Measurements from ENCODE around the gene LILRB3. TPM values are rescaled to one million over a fixed set of nuclear protein-coding genes. Genes with fewer than 3 reads are reported as not detected.

Gene LILRB3
- total and polyA plus RNA-seq, 4 experiments from 2014 or later: 0.97 to 9.1 (median 7.3) TPM

DNA sequence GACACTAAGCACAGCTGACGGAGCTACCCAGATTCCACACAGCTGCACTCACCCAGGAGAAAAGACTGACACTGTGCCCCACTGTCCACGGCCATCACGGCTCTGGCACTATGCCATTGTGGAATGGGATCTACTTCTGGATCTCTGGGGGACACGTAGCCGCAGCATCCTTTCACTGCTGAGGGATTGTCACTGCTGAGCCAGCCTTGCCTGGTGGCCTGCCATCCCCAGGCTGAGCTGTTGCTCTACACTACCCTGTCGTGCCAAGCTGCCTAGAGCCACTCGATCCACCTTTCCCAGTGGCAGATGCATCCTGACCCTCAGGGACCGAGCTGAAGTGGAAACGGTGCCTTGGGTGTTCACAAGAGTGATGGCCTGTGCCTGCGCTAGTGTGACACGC lies 39.3 kb upstream of the LILRB3 start:
- Histone ChIP-seq H3K9me3 (ENCODE audit: control insufficient read depth in 1 of 2, low read length in 2 of 2) (no peaks in the 10 kb centered on the region), H3K27me3 (ENCODE audit: insufficient read depth, low read length) (no peaks in the 10 kb centered on the region), H3K27ac (ENCODE audit: low read depth, low read length) (no peak overlapping the region), H3K36me3 (ENCODE audit: insufficient read depth, low read length) (no peaks in the 10 kb centered on the region), H3K4me1 (ENCODE audit: insufficient read depth, low read length) (no peaks in the 10 kb centered on the region), H3K4me3 (ENCODE audit: low read length in 2 of 2) (no peak overlapping the region)
- intact Hi-C loops (cut with micrococcal nuclease): loop anchor here (10.0 kb wide), 1 partner anchor 487 kb away; no protein-coding TSS in a partner anchor
- ChIA-PET CTCF (ENCODE audit: partially characterized antibody) (interaction anchor here (0.7 kb wide), 1 partner anchor 93 kb away, joined by 3 read pairs; no protein-coding TSS in a partner anchor), POLR2A (ENCODE audit: partially characterized antibody) (no interaction called here)
- Mint-ChIP-seq H3K9me3 (no peaks in the 10 kb centered on the region), H3K27ac (no peak overlapping the region), H3K27me3 (peaks cover 13 to 15% of the 10 kb centered on the region in 2 donors), H3K4me3 (no peak overlapping the region), H3K4me1 (peaks cover 0 to 2% (median 0%) of the 10 kb centered on the region in 4 donors), H3K36me3 (no peaks in the 10 kb centered on the region)
- no peak for DNase-seq

DNA sequence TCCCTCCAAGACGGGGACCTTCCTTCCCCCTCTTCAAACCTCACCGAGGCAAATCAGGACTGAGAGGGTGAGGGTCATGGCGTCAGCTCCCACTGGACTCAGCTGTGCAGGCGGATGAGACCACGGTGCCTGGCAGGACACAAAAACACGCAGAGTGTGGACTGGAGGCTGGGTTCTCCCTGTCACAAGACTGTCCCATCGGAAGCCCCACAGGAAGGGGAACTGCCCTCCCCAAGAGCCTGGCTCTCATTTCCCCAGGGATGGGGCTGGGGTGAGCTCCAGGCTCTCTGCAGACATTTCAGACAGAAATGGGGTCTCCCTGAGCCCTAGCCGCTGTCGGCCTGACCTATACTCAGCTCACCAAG lies 34.3 kb upstream of the LILRB3 start, which contains the start of gene LILRB5:
Gene LILRB5, minus strand, starts transcription at position 158 of the 365 bp plus-strand sequence. Its CDS starts 80 bp downstream, at position 78.
- no peaks in the 10 kb centered on the region for H3K27me3 ChIP-seq (ENCODE audit: insufficient read depth, low read length)
- CTCF ChIA-PET (ENCODE audit: partially characterized antibody): interaction anchor here (1.0 to 1.7 kb wide), 2 partner anchors 9 to 11 kb away, joined by 5 to 6 read pairs; no protein-coding TSS in a partner anchor
- H3K36me3 ChIP-seq (ENCODE audit: insufficient read depth, low read length): no peaks in the 10 kb centered on the region
- no peaks in the 10 kb centered on the region for H3K4me1 ChIP-seq (ENCODE audit: insufficient read depth, low read length)
- Mint-ChIP-seq H3K36me3 (no peaks in the 10 kb centered on the region), H3K27ac (no peak within 1 kb of the TSS), H3K4me1 (no peaks in the 10 kb centered on the region), H3K9me3 (no peaks in the 10 kb centered on the region), H3K27me3 (peaks cover 7 to 14% of the 10 kb centered on the region in 2 donors), H3K4me3 (no peak within 1 kb of the TSS)
- H3K27ac ChIP-seq (ENCODE audit: low read depth, low read length): no peak within 1 kb of the TSS
- POLR2A ChIA-PET (ENCODE audit: partially characterized antibody): no interaction called here
- intact Hi-C loops (cut with micrococcal nuclease): no loop called here
- DNase-seq: no peak
- no peak within 1 kb of the TSS for H3K4me3 ChIP-seq (ENCODE audit: low read length in 2 of 2)
- H3K9me3 ChIP-seq (ENCODE audit: control insufficient read depth in 1 of 2, low read length in 2 of 2): no peaks in the 10 kb centered on the region

DNA sequence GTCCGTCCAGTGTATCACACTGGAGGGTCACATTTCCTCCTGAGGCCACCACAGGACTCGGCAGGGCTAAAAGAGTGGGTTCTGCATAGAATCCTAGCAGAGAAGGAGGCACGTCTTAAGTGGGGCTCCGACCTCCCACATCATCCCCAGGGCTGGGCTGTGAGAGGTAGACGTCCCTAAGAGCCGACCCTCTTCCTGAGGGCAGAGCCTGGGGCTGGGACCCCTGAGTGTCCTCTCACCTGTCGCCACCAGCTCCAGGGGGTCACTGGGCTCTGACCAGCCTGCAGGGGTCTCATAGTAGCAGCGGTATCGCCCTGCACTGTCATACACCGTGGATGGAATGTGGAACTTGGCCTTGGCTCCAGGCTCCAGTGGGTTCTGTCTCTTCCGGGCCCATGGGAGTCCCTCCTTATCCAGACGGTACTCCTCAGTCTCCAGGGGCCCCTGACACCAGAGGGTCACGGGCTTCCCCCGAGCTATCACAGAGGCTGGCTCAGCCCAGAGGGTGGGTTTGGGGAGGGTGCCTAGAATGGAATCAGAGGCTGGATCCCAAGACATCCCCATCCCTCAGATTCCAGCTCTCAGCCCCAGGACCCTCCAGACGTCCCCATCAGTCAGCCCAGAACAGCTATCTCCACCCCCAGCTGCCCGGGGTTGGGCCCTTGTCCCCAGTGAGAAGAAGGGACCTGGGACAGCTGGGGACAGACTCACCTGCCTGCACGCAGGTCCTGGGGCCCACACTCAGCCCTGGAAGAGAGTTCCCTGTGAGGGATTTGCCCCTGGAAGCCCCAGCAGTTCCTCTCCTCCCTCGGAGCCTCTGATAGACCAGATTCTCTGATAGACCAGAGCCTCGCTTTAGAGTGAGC lies 33.7 kb upstream of the LILRB3 start:
- Histone ChIP-seq H3K27me3 (ENCODE audit: insufficient read depth, low read length) (no peaks in the 10 kb centered on the region), H3K36me3 (ENCODE audit: insufficient read depth, low read length) (no peaks in the 10 kb centered on the region), H3K9me3 (ENCODE audit: control insufficient read depth in 1 of 2, low read length in 2 of 2) (no peaks in the 10 kb centered on the region), H3K4me1 (ENCODE audit: insufficient read depth, low read length) (no peaks in the 10 kb centered on the region), H3K27ac (ENCODE audit: low read depth, low read length) (no peak overlapping the region), H3K4me3 (ENCODE audit: low read length in 2 of 2) (no peak overlapping the region)
- Mint-ChIP-seq H3K4me3 (no peak overlapping the region), H3K36me3 (no peaks in the 10 kb centered on the region), H3K4me1 (no peaks in the 10 kb centered on the region), H3K9me3 (no peaks in the 10 kb centered on the region), H3K27ac (no peak overlapping the region), H3K27me3 (peaks cover 7 to 14% of the 10 kb centered on the region in 2 donors)
- POLR2A ChIA-PET (ENCODE audit: partially characterized antibody): no interaction called here
- intact Hi-C loops (cut with micrococcal nuclease): no loop called here
- CTCF ChIA-PET (ENCODE audit: partially characterized antibody): interaction anchor here (1.0 to 1.7 kb wide), 2 partner anchors 9 to 11 kb away, joined by 5 to 6 read pairs; no protein-coding TSS in a partner anchor
- no peak for DNase-seq

DNA sequence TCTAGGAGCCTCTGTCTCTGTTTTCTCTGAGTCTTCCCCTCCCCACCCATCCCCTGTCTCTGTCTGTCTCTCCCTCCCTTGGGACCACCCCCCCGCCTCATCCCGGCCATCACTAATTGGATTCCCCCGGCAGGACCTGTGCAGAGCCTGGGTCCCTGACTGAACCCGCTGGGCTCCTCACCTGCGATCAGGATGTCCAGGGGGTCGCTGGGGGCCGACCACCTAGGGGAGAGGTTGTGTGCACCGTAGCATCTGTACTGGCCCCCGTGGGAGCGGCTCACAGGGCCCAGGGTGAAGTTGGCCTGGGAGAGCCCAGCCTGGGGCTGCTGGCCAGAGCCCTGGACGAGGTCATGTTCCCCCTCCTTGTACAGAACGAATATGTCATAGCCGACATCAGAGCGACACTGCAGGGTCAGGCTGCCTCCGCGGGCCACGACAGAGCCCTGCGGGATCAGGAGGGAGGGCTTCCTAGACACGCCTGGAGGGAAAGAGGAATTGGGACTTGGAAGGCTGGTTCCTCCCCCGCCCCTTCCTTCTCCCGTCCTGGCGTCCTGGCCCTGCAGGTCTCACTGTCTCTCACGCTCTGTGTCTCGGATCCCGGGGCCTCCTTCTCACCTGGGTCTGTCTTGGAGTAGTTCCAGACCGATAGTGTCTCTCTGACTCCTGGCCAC lies 32.4 kb upstream of the LILRB3 start:
- no peaks in the 10 kb centered on the region for H3K9me3 Mint-ChIP-seq
- ChIA-PET POLR2A (ENCODE audit: partially characterized antibody) (interaction anchor here (1.0 kb wide), 1 partner anchor 11 kb away, joined by 3 read pairs; no protein-coding TSS in a partner anchor), CTCF (ENCODE audit: partially characterized antibody) (no interaction called here)
- Histone ChIP-seq H3K27ac (ENCODE audit: low read depth, low read length) (no peak overlapping the region), H3K4me3 (ENCODE audit: low read length in 2 of 2) (no peak overlapping the region), H3K9me3 (ENCODE audit: control insufficient read depth in 1 of 2, low read length in 2 of 2) (no peaks in the 10 kb centered on the region), H3K4me1 (ENCODE audit: insufficient read depth, low read length) (no peaks in the 10 kb centered on the region), H3K27me3 (ENCODE audit: insufficient read depth, low read length) (no peaks in the 10 kb centered on the region), H3K36me3 (ENCODE audit: insufficient read depth, low read length) (no peaks in the 10 kb centered on the region)
- H3K27me3 Mint-ChIP-seq: peaks cover 7 to 14% of the 10 kb centered on the region in 2 donors
- no peak overlapping the region for H3K4me3 Mint-ChIP-seq
- DNase-seq: no peak
- intact Hi-C loops (cut with micrococcal nuclease): no loop called here
- no peaks in the 10 kb centered on the region for H3K4me1 Mint-ChIP-seq
- H3K36me3 Mint-ChIP-seq: no peaks in the 10 kb centered on the region
- no peak overlapping the region for H3K27ac Mint-ChIP-seq

DNA sequence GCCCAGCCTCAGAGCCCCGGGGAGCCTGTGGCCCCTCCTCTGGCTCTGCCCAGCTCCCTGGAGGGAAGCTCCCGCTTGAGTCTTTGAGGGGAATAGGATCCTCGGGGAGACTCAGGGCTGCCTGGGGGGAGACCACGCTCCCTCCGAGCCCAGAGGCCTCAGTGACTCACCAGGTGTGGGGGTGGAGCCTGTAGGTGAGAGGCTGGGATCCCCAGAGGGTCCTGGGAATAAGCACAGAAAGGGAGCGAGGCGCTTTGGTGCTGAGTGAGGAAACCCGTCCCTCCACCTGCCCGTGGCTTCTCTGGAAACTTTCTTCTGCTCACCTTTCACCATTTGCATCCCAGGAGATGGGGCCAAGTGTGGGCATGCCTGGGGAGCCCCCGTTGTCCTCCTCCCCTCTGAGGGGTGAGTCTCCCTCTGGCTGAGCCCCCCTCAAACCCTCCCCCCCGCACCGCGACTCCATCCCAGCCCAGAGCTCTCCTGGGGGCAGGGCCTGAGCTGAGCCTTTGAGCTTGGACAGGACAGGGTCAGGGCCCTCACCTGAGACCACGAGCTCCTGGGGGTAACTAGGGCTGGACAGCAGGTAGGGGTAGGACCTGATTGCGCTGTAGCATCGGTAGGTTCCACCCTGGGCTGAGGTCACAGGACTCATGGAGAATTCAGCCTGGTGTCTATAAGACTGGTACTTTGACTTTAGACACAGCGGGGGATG lies 31.5 kb upstream of the LILRB3 start:
- Mint-ChIP-seq H3K4me3 (no peak overlapping the region), H3K4me1 (no peaks in the 10 kb centered on the region), H3K27me3 (peaks cover 7 to 13% of the 10 kb centered on the region in 2 donors), H3K9me3 (no peaks in the 10 kb centered on the region), H3K27ac (no peak overlapping the region), H3K36me3 (no peaks in the 10 kb centered on the region)
- Histone ChIP-seq H3K4me3 (ENCODE audit: low read length in 2 of 2) (no peak overlapping the region), H3K4me1 (ENCODE audit: insufficient read depth, low read length) (no peaks in the 10 kb centered on the region), H3K9me3 (ENCODE audit: control insufficient read depth in 1 of 2, low read length in 2 of 2) (no peaks in the 10 kb centered on the region), H3K27me3 (ENCODE audit: insufficient read depth, low read length) (no peaks in the 10 kb centered on the region), H3K36me3 (ENCODE audit: insufficient read depth, low read length) (no peaks in the 10 kb centered on the region), H3K27ac (ENCODE audit: low read depth, low read length) (no peak overlapping the region)
- intact Hi-C loops (cut with micrococcal nuclease): no loop called here
- ChIA-PET CTCF (ENCODE audit: partially characterized antibody) (no interaction called here), POLR2A (ENCODE audit: partially characterized antibody) (interaction anchor here (1.0 kb wide), 1 partner anchor 11 kb away, joined by 3 read pairs; no protein-coding TSS in a partner anchor)
- no peak for DNase-seq

DNA sequence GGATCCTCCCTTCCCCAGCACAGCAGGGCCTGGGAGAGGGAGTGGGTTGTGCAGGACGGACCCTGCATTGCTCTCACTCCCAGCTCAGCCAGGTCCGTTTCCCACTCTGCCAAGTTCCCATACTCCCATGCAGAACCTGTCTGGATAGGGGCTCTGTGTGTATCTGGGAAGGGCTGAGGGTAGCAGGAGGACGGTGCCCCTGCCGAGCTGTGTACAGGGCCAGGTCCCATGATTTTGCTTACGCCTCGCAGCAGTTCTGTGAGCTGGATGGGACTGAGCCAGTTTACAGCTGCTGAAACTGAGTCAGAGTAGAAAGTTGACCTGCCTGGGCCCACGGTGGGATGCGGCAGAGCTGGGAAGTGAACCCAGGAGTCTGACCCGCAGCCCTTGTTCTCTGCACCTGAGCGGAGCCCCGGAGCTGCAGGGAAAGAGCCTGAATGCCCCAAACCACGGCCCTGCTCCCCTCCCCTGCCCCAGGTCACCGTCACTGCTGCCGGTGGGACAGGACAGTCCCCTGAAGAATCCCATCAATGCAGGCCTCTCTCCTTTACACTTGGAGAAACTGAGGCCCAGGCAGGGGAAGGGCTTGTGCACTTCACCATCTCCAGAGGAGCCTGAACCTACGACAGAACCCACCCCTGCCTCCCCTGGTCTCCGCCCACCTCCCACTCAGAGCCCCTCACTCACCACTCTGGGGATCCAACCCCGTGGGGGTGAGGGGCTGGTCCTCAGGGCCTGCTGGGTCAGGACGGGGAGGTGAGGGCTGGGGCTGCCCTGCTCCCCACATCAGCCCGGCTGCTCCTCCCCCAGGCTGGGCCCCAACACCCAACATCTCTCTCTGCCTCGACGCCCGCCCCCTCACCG lies 30.8 kb upstream of the LILRB3 start:
- H3K36me3 ChIP-seq (ENCODE audit: insufficient read depth, low read length): no peaks in the 10 kb centered on the region
- no peaks in the 10 kb centered on the region for H3K9me3 Mint-ChIP-seq
- no peaks in the 10 kb centered on the region for H3K36me3 Mint-ChIP-seq
- peaks cover 7 to 12% of the 10 kb centered on the region in 2 donors for H3K27me3 Mint-ChIP-seq
- no peak for DNase-seq
- POLR2A ChIA-PET (ENCODE audit: partially characterized antibody): no interaction called here
- no peak overlapping the region for H3K4me3 Mint-ChIP-seq
- CTCF ChIA-PET (ENCODE audit: partially characterized antibody): interaction anchor here (1.2 kb wide), 1 partner anchor 13 kb away, joined by 3 read pairs; no protein-coding TSS in a partner anchor
- no peak overlapping the region for H3K27ac Mint-ChIP-seq
- H3K27ac ChIP-seq (ENCODE audit: low read depth, low read length): no peak overlapping the region
- H3K4me3 ChIP-seq (ENCODE audit: low read length in 2 of 2): no peak overlapping the region
- intact Hi-C loops (cut with micrococcal nuclease): no loop called here
- H3K27me3 ChIP-seq (ENCODE audit: insufficient read depth, low read length): no peaks in the 10 kb centered on the region
- H3K4me1 Mint-ChIP-seq: peaks cover 0 to under 1% (median 0%) of the 10 kb centered on the region in 4 donors
- H3K4me1 ChIP-seq (ENCODE audit: insufficient read depth, low read length): no peaks in the 10 kb centered on the region
- no peaks in the 10 kb centered on the region for H3K9me3 ChIP-seq (ENCODE audit: control insufficient read depth in 1 of 2, low read length in 2 of 2)
